ENCODE results near the gene FAM110C. TPM values are rescaled to one million over a fixed set of nuclear protein-coding genes. Genes with fewer than 3 reads are reported as not detected.

Gene FAM110C
- total RNA-seq, 1 donor from 2014 or later: 5.3 TPM

DNA sequence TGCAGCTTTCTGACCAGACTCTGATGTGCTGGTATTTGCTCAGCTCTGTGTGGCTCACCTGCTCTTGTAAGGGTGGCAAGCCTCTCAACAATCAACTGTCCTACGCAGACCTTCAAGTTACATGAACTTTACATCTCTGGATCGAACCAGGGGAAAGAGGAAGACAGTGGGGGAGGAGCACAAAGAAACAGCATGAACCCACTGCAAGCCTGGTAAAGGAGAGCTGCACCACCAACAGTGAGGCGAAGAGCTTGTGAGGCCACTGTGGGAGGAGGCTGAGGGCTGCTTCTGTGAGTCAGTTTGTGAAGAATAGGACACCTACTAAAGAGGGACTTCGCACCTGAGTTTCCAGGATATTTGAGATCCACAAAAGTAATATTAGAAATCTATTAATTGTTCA lies 18.8 kb upstream of the FAM110C start:
- DNase-seq (ENCODE audit: low spot score): no peak
- intact Hi-C loops (cut with micrococcal nuclease): no loop called here
- H3K9me3 Mint-ChIP-seq: peaks cover 7% of the 10 kb centered on the region
- no peak overlapping the region for H3K4me3 Mint-ChIP-seq (ENCODE audit: low read depth)
- H3K4me1 Mint-ChIP-seq (ENCODE audit: low read depth): no peaks in the 10 kb centered on the region
- H3K27me3 Mint-ChIP-seq (ENCODE audit: low read depth): peaks cover 10% of the 10 kb centered on the region
- no peaks in the 10 kb centered on the region for H3K36me3 Mint-ChIP-seq (ENCODE audit: low read depth)
- H3K27ac Mint-ChIP-seq: no peak overlapping the region

DNA sequence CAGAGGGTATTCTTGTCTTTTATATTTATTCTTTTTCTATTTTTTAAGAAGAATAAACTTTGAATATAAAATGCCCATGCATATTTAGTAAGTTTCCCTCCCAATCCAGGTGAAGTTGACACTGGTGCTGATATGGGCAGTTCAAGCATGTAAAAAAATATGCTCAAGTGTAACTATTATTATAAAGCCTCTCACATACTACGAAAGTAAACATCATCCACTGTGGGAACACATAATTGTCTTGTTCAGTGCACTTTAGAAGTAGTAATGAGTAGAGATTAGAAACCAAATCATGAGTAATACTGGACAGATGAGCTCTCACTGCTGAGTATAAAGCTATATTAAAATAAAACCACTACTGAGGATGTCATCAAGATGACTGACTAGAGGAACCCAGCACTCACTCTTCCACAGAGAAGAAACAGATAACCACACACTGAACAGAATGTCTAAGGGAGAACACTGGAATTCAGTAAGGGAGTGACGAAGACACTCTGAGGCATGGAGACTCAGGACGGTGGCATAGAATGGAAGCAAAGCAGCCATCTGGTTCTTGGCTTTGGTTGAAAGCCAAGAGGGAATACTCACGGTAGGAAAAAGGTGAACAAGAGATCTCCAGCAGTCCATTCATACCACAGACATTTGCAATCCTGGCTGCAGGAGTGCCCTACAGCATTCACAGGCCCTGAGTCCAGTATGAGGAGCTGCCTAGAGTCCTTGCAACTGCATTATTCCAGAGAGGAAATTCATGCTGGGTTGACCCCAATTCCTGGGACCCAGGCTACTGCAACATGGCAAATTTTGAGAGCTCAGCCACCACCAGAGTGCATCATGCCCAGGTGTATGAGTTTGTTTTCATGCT lies 9.5 kb upstream of the FAM110C start:
- peaks cover 20% of the 10 kb centered on the region for H3K27me3 Mint-ChIP-seq (ENCODE audit: low read depth)
- H3K9me3 Mint-ChIP-seq: peaks cover 21% of the 10 kb centered on the region
- no peak overlapping the region for H3K27ac Mint-ChIP-seq
- H3K36me3 Mint-ChIP-seq (ENCODE audit: low read depth): no peaks in the 10 kb centered on the region
- DNase-seq (ENCODE audit: low spot score): no peak
- H3K4me3 Mint-ChIP-seq (ENCODE audit: low read depth): no peak overlapping the region
- intact Hi-C loops (cut with micrococcal nuclease): no loop called here
- no peaks in the 10 kb centered on the region for H3K4me1 Mint-ChIP-seq (ENCODE audit: low read depth)

DNA sequence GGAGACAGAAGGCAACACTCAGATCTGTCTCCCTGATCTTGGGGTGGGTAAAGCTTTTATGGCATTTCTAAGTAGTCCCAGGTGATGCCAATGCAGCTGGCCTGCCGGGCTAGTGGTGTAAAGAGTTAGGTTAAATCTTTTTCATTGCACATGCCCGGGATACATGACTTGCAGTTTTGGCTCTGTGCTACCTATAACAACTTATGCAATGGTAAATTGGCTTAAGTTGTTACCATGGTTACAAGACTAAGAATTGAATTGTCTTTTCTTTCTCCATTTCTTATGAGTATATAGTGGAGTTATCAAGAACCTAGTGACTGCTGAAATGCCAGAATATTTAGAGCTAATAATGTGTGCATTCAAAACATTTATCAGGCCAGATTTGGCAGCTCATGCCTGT lies 5.3 kb upstream of the FAM110C start:
- H3K27ac Mint-ChIP-seq: no peak overlapping the region
- DNase-seq (ENCODE audit: low spot score): no peak
- no peaks in the 10 kb centered on the region for H3K36me3 Mint-ChIP-seq (ENCODE audit: low read depth)
- no peak overlapping the region for H3K4me3 Mint-ChIP-seq (ENCODE audit: low read depth)
- peaks cover 5% of the 10 kb centered on the region for H3K4me1 Mint-ChIP-seq (ENCODE audit: low read depth)
- intact Hi-C loops (cut with micrococcal nuclease): no loop called here
- H3K27me3 Mint-ChIP-seq (ENCODE audit: low read depth): peaks cover 51% of the 10 kb centered on the region
- peaks cover 7% of the 10 kb centered on the region for H3K9me3 Mint-ChIP-seq

DNA sequence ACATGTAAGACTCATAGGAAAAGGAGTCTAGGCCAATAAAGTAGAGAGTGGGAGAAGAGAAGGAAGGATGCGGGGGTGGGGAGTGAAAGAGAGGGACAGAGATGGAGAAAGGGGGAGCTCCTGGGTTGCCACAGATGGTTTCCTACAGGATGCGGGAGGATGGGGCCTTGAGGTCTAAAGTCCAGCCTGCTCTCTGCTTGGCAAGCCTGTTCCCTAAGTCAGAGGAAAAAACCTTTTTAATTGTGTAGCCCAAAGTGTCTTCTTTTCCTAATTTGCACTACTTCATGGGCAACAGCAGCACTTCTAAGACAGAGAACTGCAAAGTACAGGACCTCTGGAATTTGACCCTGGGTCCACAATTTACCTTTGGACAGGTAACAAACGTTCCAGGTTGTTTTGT lies 1.4 kb upstream of the FAM110C start:
- H3K27ac Mint-ChIP-seq: no peak overlapping the region
- H3K36me3 Mint-ChIP-seq (ENCODE audit: low read depth): peaks cover 14% of the 10 kb centered on the region
- H3K9me3 Mint-ChIP-seq: no peaks in the 10 kb centered on the region
- DNase-seq (ENCODE audit: low spot score): no peak
- intact Hi-C loops (cut with micrococcal nuclease): no loop called here
- H3K4me1 Mint-ChIP-seq (ENCODE audit: low read depth): peaks cover 26% of the 10 kb centered on the region
- H3K27me3 Mint-ChIP-seq (ENCODE audit: low read depth): peaks cover 58% of the 10 kb centered on the region
- no peak overlapping the region for H3K4me3 Mint-ChIP-seq (ENCODE audit: low read depth)

DNA sequence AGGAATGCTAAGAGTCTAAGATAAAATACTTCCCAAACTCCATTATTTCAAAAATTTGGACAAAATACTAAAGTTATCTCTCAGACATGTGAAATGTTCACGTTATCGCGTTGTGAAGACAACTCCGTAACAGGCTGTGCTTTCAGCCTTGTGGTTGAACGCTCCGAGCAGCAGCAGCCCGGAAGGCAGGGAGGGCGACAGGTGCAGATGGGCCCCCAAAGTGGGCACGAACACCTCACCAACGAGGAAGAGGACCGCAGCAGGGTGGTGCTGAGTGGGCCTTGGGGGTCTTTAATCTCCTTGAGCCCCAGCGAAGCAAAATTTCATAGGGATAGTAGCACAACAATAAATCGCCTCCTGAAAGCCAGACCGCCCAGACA lies 1.0 kb upstream of the FAM110C start:
- peaks cover 58% of the 10 kb centered on the region for H3K27me3 Mint-ChIP-seq (ENCODE audit: low read depth)
- no peaks in the 10 kb centered on the region for H3K9me3 Mint-ChIP-seq
- H3K36me3 Mint-ChIP-seq (ENCODE audit: low read depth): peaks cover 14% of the 10 kb centered on the region
- intact Hi-C loops (cut with micrococcal nuclease): no loop called here
- no peak overlapping the region for H3K27ac Mint-ChIP-seq
- DNase-seq (ENCODE audit: low spot score): no peak
- peaks cover 30% of the 10 kb centered on the region for H3K4me1 Mint-ChIP-seq (ENCODE audit: low read depth)
- H3K4me3 Mint-ChIP-seq (ENCODE audit: low read depth): peak overlapping the region; percentile 82

DNA sequence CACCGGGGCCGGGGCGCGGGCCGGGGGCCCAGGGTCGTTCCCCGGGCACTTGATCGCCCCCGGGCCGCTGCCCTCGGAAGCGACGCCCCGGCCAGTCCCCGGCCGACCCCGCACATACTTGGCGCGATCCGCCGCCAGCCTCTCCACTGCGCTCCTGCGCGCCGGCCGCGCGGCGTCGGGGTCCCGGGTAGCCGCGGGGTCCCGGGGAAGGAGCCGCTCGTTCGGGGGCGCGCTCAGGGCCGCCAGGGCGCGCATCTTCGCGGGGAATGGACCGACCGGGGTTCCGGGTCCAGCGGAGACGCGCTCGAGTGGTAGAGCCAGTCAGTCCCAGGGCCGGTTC lies 204 bp downstream of the FAM110C start:
- no peak for DNase-seq (ENCODE audit: low spot score)
- intact Hi-C loops (cut with micrococcal nuclease): no loop called here
- no peaks in the 10 kb centered on the region for H3K9me3 Mint-ChIP-seq
- H3K4me1 Mint-ChIP-seq (ENCODE audit: low read depth): peaks cover 37% of the 10 kb centered on the region
- H3K27me3 Mint-ChIP-seq (ENCODE audit: low read depth): peaks cover 52% of the 10 kb centered on the region
- H3K27ac Mint-ChIP-seq: no peak overlapping the region
- H3K4me3 Mint-ChIP-seq (ENCODE audit: low read depth): no peak overlapping the region
- H3K36me3 Mint-ChIP-seq (ENCODE audit: low read depth): peaks cover 22% of the 10 kb centered on the region

DNA sequence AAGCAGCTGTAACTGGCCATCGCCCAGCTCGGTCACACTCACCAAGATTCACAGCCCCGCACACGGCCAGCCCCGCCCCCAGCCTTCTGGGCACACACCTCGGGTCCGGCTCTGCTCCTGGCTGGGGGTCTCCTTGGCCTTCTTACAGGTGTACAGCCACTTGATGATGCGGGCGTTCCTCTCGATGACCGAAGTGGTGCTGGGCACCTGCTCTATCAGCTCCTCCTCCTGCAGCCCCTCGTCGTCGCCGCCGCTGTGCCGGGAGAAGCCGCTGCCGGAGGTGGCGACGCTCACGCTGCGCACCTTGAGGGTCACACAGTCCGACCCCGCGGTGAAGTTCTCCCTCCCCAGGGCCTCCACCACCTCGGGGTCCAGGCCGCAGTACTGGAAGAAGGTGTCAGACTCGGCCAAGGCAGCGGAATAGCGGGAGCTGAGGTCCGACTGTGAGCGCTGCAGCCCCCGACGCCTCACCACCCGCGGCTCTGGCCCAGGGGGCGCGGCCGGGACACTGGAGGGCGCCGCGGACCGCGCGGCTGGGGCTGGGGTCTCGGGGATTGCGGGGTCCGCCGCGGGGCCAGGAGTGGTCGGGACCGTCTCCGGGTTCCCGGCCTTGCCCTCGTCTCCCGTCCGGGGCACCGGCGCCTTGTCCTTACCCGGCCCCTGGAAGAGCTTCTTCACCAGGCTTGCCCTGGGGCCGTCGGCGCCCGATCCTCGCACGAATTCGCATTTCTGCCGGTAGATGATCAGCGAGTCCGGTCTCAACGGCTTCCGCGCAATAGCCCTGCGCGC lies 769 bp downstream of the FAM110C start:
- no peak for DNase-seq (ENCODE audit: low spot score)
- peaks cover 27% of the 10 kb centered on the region for H3K36me3 Mint-ChIP-seq (ENCODE audit: low read depth)
- H3K27ac Mint-ChIP-seq: no peak overlapping the region
- no peaks in the 10 kb centered on the region for H3K9me3 Mint-ChIP-seq
- intact Hi-C loops (cut with micrococcal nuclease): no loop called here
- peak overlapping the region; percentile 74 for H3K4me3 Mint-ChIP-seq (ENCODE audit: low read depth)
- peaks cover 48% of the 10 kb centered on the region for H3K27me3 Mint-ChIP-seq (ENCODE audit: low read depth)
- H3K4me1 Mint-ChIP-seq (ENCODE audit: low read depth): peaks cover 42% of the 10 kb centered on the region

DNA sequence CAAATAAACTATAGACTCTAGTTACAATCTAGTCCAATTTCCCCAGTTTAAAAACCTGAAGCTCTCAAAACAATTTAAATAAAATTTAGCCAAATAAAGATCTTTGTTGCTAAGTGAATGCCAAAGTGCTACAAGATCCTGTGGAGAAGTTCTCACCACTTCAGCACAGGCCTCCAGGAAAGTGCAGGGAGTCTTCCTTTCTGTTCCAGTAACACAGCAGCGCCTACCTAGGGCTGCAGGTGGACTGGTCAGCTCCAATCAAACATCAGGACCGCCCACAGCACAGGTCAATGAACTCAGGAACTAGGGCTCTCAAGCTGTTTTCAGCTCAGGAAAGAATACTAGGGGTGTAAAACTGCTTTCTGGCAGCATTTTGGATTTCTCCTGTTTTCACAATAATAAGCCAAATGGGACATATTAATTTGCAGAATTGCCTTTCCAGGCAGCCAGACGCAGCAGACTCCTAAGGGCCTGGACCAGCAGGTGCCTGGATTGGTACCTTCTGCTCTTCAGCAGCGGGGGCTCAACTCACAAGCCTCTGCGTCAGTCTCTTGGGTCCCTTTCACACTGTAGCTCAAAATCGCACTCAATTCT lies 1.5 kb downstream of the FAM110C start:
- Mint-ChIP-seq H3K27ac (peak overlapping the region; percentile 32), H3K4me3 (ENCODE audit: low read depth) (peak overlapping the region; percentile 74), H3K36me3 (ENCODE audit: low read depth) (peaks cover 33% of the 10 kb centered on the region), H3K27me3 (ENCODE audit: low read depth) (peaks cover 45% of the 10 kb centered on the region), H3K9me3 (no peaks in the 10 kb centered on the region), H3K4me1 (ENCODE audit: low read depth) (peaks cover 45% of the 10 kb centered on the region)
- intact Hi-C loops (cut with micrococcal nuclease): no loop called here
- DNase-seq (ENCODE audit: low spot score): no peak

DNA sequence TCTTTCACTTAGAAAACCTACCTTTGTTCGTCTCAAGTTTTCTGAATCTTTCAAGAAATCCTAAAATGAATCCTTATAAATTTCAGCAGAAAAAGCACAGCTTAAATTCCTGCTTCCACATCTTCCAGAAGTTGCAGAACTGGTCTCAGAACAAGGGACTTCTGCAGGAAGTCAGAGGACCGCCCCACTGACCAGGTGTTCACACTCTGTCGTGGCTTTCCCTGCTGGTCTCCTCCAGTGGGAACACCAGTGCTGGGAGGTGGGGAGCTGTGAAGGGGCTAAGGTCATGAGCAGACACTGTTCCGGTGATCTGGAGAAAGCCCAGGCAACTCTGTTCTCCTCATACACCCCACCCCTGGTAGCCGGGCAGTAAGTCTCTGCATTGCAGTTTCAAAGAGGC lies 3.5 kb downstream of the FAM110C start:
- DNase-seq (ENCODE audit: low spot score): no peak
- peaks cover 44% of the 10 kb centered on the region for H3K36me3 Mint-ChIP-seq (ENCODE audit: low read depth)
- peak overlapping the region; percentile 17 for H3K4me3 Mint-ChIP-seq (ENCODE audit: low read depth)
- peaks cover 30% of the 10 kb centered on the region for H3K27me3 Mint-ChIP-seq (ENCODE audit: low read depth)
- intact Hi-C loops (cut with micrococcal nuclease): loop anchor here (1.0 kb wide), 1 partner anchor 10 kb away; no protein-coding TSS in a partner anchor
- no peaks in the 10 kb centered on the region for H3K9me3 Mint-ChIP-seq
- H3K4me1 Mint-ChIP-seq (ENCODE audit: low read depth): peaks cover 56% of the 10 kb centered on the region
- H3K27ac Mint-ChIP-seq: no peak overlapping the region

DNA sequence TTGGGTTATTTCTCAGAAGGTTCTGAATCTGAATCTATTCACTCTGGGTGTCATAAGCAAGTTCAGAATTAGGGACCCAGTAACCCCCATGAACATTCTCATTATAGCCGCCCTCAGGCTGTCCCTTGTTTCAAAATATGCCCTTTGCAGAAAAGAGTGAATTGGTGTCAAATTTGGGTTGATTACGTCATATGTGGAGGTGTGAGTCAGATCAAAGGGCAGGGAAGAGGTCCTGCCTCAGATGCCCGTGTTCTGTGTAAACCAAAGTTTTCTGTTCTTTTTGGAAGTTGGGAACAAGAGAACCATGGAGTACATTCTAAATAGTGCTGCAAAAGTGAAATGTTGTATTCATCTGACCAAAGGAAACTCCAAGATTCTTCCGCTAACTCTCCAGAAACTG lies 5.8 kb downstream of the FAM110C start:
- Mint-ChIP-seq H3K27me3 (ENCODE audit: low read depth) (peaks cover 20% of the 10 kb centered on the region), H3K36me3 (ENCODE audit: low read depth) (peaks cover 56% of the 10 kb centered on the region), H3K4me3 (ENCODE audit: low read depth) (no peak overlapping the region), H3K4me1 (ENCODE audit: low read depth) (peaks cover 65% of the 10 kb centered on the region), H3K27ac (no peak overlapping the region), H3K9me3 (no peaks in the 10 kb centered on the region)
- intact Hi-C loops (cut with micrococcal nuclease): no loop called here
- no peak for DNase-seq (ENCODE audit: low spot score)

DNA sequence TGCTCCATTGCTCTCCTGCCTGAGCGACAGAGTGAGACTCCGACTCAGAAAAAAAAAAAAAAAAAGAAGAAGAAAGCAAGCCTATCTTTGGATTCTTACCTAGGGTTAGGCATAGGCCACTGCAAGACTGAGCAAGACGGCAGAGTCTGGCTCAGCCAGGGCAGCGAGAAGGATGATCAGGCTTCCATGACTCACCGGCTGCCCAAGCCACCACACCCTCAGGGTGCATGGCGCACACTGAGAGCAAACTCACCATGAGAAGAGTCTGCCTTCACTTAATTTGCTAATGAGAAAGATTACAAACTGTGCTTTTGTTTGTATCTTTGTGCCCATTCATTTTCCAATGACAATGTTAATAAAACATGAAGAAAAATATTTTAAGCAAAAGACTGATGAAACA lies 8.2 kb downstream of the FAM110C start:
- Mint-ChIP-seq H3K4me1 (ENCODE audit: low read depth) (peaks cover 66% of the 10 kb centered on the region), H3K4me3 (ENCODE audit: low read depth) (no peak overlapping the region), H3K36me3 (ENCODE audit: low read depth) (peaks cover 41% of the 10 kb centered on the region), H3K27ac (no peak overlapping the region), H3K9me3 (no peaks in the 10 kb centered on the region), H3K27me3 (ENCODE audit: low read depth) (peaks cover 4% of the 10 kb centered on the region)
- DNase-seq (ENCODE audit: low spot score): no peak
- intact Hi-C loops (cut with micrococcal nuclease): no loop called here

DNA sequence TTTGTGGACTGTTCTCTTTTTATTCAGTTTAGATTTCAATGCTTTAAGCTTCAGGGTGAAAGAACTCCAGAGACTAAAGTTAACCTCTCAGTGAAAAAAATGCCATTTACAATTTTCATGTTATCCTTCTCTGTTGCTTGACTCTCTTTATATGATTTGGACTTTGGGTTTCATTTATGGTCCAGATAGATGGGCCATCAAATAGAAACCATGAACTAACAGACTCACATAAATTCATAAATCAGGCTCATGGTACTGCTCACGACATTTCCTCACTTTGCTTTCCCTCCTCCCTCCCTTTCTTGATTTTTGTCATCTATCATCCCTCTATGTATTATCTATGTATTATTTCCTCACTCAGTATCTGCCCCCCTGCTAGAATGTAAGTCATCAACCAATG lies 10.0 kb downstream of the FAM110C start:
- Mint-ChIP-seq H3K4me3 (ENCODE audit: low read depth) (no peak overlapping the region), H3K27me3 (ENCODE audit: low read depth) (peaks cover 4% of the 10 kb centered on the region), H3K36me3 (ENCODE audit: low read depth) (peaks cover 37% of the 10 kb centered on the region), H3K27ac (no peak overlapping the region), H3K4me1 (ENCODE audit: low read depth) (peaks cover 70% of the 10 kb centered on the region), H3K9me3 (no peaks in the 10 kb centered on the region)
- intact Hi-C loops (cut with micrococcal nuclease): no loop called here
- DNase-seq (ENCODE audit: low spot score): no peak

DNA sequence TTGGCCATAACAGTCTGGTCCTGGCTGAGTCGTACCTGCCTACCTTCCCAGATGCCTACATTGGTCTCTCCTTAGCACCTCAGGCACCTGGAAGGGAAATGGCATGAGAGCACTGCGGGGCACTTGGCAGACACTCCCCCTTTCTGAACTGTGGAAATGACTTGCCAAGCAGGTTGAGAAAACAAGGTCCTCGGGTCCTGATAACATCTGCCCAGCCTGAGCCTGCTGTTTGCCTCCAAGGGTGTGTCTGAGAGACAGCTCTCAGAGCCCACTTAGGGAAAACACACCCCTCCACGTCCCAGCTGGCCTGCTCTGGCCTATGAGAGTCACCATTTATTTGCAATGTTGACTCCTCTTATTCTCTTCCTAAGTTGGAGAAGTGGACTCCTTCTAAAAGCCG lies 10.5 kb downstream of the FAM110C start:
- no peak for DNase-seq (ENCODE audit: low spot score)
- no peak overlapping the region for H3K27ac Mint-ChIP-seq
- H3K27me3 Mint-ChIP-seq (ENCODE audit: low read depth): peaks cover 4% of the 10 kb centered on the region
- peaks cover 35% of the 10 kb centered on the region for H3K36me3 Mint-ChIP-seq (ENCODE audit: low read depth)
- intact Hi-C loops (cut with micrococcal nuclease): no loop called here
- peaks cover 70% of the 10 kb centered on the region for H3K4me1 Mint-ChIP-seq (ENCODE audit: low read depth)
- H3K9me3 Mint-ChIP-seq: no peaks in the 10 kb centered on the region
- H3K4me3 Mint-ChIP-seq (ENCODE audit: low read depth): no peak overlapping the region

All from activated T-helper 2 cell treated with anti-CD3 and anti-CD28 coated beads, Interferon-gamma antibody, Interleukin-2, Interleukin-4, amounts not matched to agents 10 μg/mL and 5 μg/mL and 100 μg/mL, durations not matched to agents 14 hours and 24 hours and 36 hours (primary cell).